ENCODE measurements around the gene RIT2.

DNA sequence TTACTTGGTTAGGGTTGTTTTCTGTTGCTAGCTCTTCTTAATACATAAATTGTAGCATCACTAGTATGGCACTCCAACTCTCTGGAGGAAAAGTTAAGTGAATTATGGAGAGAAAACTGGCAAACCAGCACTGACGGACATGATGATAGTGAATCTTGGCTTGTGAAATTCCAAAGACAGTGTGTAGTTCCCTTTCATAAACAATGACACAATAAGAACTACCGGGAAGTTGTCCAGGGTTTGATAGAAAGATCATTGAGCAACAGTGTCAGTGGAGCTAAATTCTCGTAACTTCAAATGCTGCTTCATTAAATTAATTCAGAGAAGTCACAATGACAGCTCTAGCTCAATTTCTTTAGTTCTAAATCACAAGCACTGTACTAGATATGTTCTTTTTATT, 66.5 kb downstream of the RIT2 start:
- TF ChIP-seq SMC3 (conservative IDR thresholded peaks at IDR 0.05; ENCODE audit: poor library complexity) = no peak
- no peak for TF ChIP-seq CTCF (IDR thresholded peaks at IDR 0.05; ENCODE audit: poor library complexity, severe bottlenecking)
